ENCODE results near the gene KRT24. TPM values are rescaled to one million over a fixed set of nuclear protein-coding genes. Genes with fewer than 3 reads are reported as not detected.

KRT24 gene
- total RNA-seq, 4 donors from 2014 or later: 0.20 TPM; not detected in 3

GRCh38 chr17:40659911-40660310 is 43.6 kb downstream of the KRT24 start:
- Histone ChIP-seq H3K27ac (no peak overlapping the region), H3K27me3 (no peaks in the 10 kb centered on the region), H3K4me3 (no peak overlapping the region), H3K4me1 (no peaks in the 10 kb centered on the region), H3K9me3 (no peaks in the 10 kb centered on the region), H3K36me3 (no peaks in the 10 kb centered on the region)
- no peak for DNase-seq (ENCODE audit: low spot score in 2 of 2)
- WGBS, 2 donors: 78 to 92% methylated on average over 7 of the region's 7 CpGs
- TF ChIP-seq CTCF (IDR thresholded peaks at IDR 0.05) (no peak), POLR2A (IDR thresholded peaks at IDR 0.05) (no peak), EP300 (IDR thresholded peaks at IDR 0.05) (no peak)

GRCh38 chr17:40658396-40658795 is 45.2 kb downstream of the KRT24 start:
- Histone ChIP-seq H3K36me3 (no peaks in the 10 kb centered on the region), H3K9me3 (no peaks in the 10 kb centered on the region), H3K27ac (no peak overlapping the region), H3K4me3 (no peak overlapping the region), H3K4me1 (no peaks in the 10 kb centered on the region), H3K27me3 (no peaks in the 10 kb centered on the region)
- no peak for TF ChIP-seq CTCF (IDR thresholded peaks at IDR 0.05)
- no peak for TF ChIP-seq POLR2A (IDR thresholded peaks at IDR 0.05)
- TF ChIP-seq EP300 (IDR thresholded peaks at IDR 0.05): no peak
- no peak for DNase-seq (ENCODE audit: low spot score in 2 of 2)

GRCh38 chr17:40651939-40652338 is 51.6 kb downstream of the KRT24 start:
- 63 to 81% methylated on average over 5 of the region's 5 CpGs for WGBS, 2 donors
- no peak overlapping the region for H3K27ac ChIP-seq
- TF ChIP-seq EP300 (IDR thresholded peaks at IDR 0.05) (no peak), CTCF (IDR thresholded peaks at IDR 0.05) (no peak), POLR2A (IDR thresholded peaks at IDR 0.05) (no peak)

DNA sequence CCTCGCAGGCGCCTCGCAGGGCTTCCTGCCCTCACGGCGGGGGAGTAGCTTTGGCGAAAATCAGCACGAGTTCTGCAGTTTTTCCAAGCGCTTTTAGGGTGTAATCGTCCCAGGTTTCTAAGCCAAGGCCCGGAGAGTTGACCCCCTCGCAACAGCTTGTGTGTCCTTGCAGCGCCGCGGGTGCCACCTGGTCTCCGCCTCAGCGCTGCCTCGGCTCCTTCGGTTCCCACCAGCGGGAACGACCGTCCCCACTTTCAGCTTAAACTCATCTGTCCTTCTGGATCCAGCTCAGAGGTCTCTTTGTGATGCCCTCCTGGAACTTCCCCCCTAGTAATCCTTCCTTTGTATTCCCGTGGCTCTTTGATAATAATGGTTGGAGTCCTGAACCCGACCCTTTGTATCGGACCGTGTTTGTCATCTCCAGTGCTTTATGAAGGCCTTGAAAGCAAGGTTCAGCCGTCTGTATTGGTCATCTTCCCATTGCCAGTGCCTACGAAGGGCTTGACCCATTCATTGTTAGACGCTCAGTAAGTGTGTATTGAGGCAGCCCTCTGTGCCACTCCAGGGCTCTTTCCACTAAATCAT is 55.1 kb downstream of the KRT24 start:
- Histone ChIP-seq H3K9me3 (no peaks in the 10 kb centered on the region), H3K4me3 (peak overlapping the region; percentile 55 to 95 (median 93)), H3K27ac (peak overlapping the region; percentile 94 to 100 (median 98)), H3K4me1 (peaks cover 0 to 46% (median 19%) of the 10 kb centered on the region in 4 donors), H3K36me3 (peaks cover 0 to 11% (median 0%) of the 10 kb centered on the region in 3 donors), H3K27me3 (no peaks in the 10 kb centered on the region)
- TF ChIP-seq POLR2A (IDR thresholded peaks at IDR 0.05) (no peak), CTCF (IDR thresholded peaks at IDR 0.05) (no peak), EP300 (IDR thresholded peaks at IDR 0.05) (no peak)
- no peak for DNase-seq (ENCODE audit: low spot score in 2 of 2)
- WGBS, 2 donors: 2 to 5% methylated on average over 25 to 28 of the region's 28 CpGs

More at GRCh38 chr17:40651939-40652338, 51.6 kb downstream of the KRT24 start:
- Histone ChIP-seq H3K27me3 (no peaks in the 10 kb centered on the region), H3K4me1 (peaks cover 0 to 12% (median 4%) of the 10 kb centered on the region in 4 donors), H3K9me3 (no peaks in the 10 kb centered on the region), H3K36me3 (no peaks in the 10 kb centered on the region), H3K4me3 (no peak overlapping the region)
- no peak for DNase-seq (ENCODE audit: low spot score in 2 of 2)

Other genes starting within 250 kb of the KRT24 start
- under 1 TPM in 1 of 4 donors, not detected in 3; 0.30 TPM for gene TNS4, start 202.1 kb downstream of the KRT24 start, total RNA-seq
- gene CCR7, start 138.3 kb downstream of the KRT24 start, total RNA-seq: 1 to 10 TPM in 1 of 4 donors, not detected in 3; 1.5 TPM
- 100 to 1,000 TPM in 1 of 4 donors, 10 to 100 TPM in 3; 67.2 to 113 (median 95.1) TPM for gene SMARCE1, start 55.9 kb downstream of the KRT24 start, total RNA-seq
- gene KRT222, start 38.6 kb downstream of the KRT24 start, total RNA-seq: 10 to 100 TPM in 1 of 4 donors, 1 to 10 TPM in 3; 2.7 to 17.9 (median 7.6) TPM
- gene KRT25, start 51.6 kb upstream of the KRT24 start, total RNA-seq: under 1 TPM in 3 of 4 donors, not detected in 1; 0.22 to 0.84 (median 0.39) TPM
- not detected for gene KRT26, start 68.4 kb upstream of the KRT24 start, total RNA-seq
- not detected for gene KRT27, start 78.8 kb upstream of the KRT24 start, total RNA-seq
- gene KRT28, start 96.2 kb upstream of the KRT24 start, total RNA-seq: not detected
- gene KRT10, start 118.9 kb upstream of the KRT24 start, total RNA-seq: 10 to 100 TPM in 3 of 4 donors, 1 to 10 TPM in 1; 8.0 to 13.4 (median 11.3) TPM
- gene KRT12, start 163.5 kb upstream of the KRT24 start, total RNA-seq: not detected
- not detected for gene KRT20, start 181.5 kb upstream of the KRT24 start, total RNA-seq
- gene KRT23, start 233.9 kb upstream of the KRT24 start, total RNA-seq: not detected